Measurements from ENCODE around the gene CTDSP1. TPM values are rescaled to one million over a fixed set of nuclear protein-coding genes. Genes with fewer than 3 reads are reported as not detected.
A peak's percentile ranks its signal among the peaks of the same experiment; 100 is the strongest.

CTDSP1 gene
- total RNA-seq, 1 experiment from 2014 or later = 52.3 TPM

GRCh38 chr2:218400930-218401881 is 1.5 kb downstream of the CTDSP1 start:
- H2BK120ac ChIP-seq (ENCODE audit: low read depth, low read length, poor library complexity, severe bottlenecking) = no peak overlapping the region
- no peak overlapping the region for H2AK5ac ChIP-seq (ENCODE audit: insufficient read length, low read length)
- H3K36me3 Mint-ChIP-seq (ENCODE audit: insufficient read depth in 1 of 3, low read depth in 3 of 3) = peaks cover 4 to 25% (median 22%) of the 10 kb centered on the region in 3 experiments; a peak in 6 of 7 replicates
- H2BK20ac ChIP-seq (ENCODE audit: low read depth, low read length, poor library complexity, severe bottlenecking) = no peak overlapping the region
- H3K27me3 Mint-ChIP-seq (ENCODE audit: low read depth) = peaks cover 29% of the 10 kb centered on the region
- no peak overlapping the region for H4K8ac ChIP-seq (replicated peaks; ENCODE audit: insufficient read length, low read depth, low read length)
- peaks cover 26 to 32% of the 10 kb centered on the region in 2 experiments for H3K4me1 Mint-ChIP-seq
- H3K79me2 ChIP-seq (ENCODE audit: insufficient read depth, low read length) = no peaks in the 10 kb centered on the region
- H3K4me3 Mint-ChIP-seq = peak overlapping the region; percentile 90 to 92
- H3K14ac ChIP-seq (ENCODE audit: insufficient read depth, low read length) = no peak overlapping the region
- H3K23ac ChIP-seq (ENCODE audit: insufficient read length, low read depth, low read length) = no peak overlapping the region
- H3K18ac ChIP-seq (ENCODE audit: insufficient read length, low read depth, low read length) = no peak overlapping the region
- peak overlapping the region; percentile 64 for H3K4me2 ChIP-seq (ENCODE audit: insufficient read depth, insufficient read length, low read length)
- H4K5ac ChIP-seq (ENCODE audit: insufficient read length, low read depth, low read length) = no peak overlapping the region
- no peak overlapping the region for H2AFZ ChIP-seq (ENCODE audit: low read length)
- TF ChIP-seq CTCF (conservative IDR thresholded peaks at IDR 0.05) = no peak
- no peak overlapping the region for H2BK15ac ChIP-seq (ENCODE audit: low read depth, low read length)
- no peaks in the 10 kb centered on the region for H3K9me3 ChIP-seq (ENCODE audit: control insufficient read depth, low read depth, low read length)
- no peak overlapping the region for H2BK12ac ChIP-seq (ENCODE audit: insufficient read length, low read depth, low read length)
- H3K56ac ChIP-seq (ENCODE audit: insufficient read length, low read depth, low read length) = no peak overlapping the region
- H3K27ac Mint-ChIP-seq = no peak overlapping the region
- no peaks in the 10 kb centered on the region for H4K20me1 ChIP-seq (ENCODE audit: control insufficient read depth, insufficient read depth, insufficient read length)
- H3K79me1 ChIP-seq (ENCODE audit: insufficient read depth, low read depth, low read length, poor library complexity, severe bottlenecking) = no peaks in the 10 kb centered on the region
- H3K27me3 ChIP-seq (ENCODE audit: insufficient read depth, low read length) = peaks cover 20% of the 10 kb centered on the region
- H3K4me1 ChIP-seq (ENCODE audit: insufficient read depth, low read length) = no peaks in the 10 kb centered on the region; the same call in 1 of the 2 replicates
- H2BK5ac ChIP-seq (ENCODE audit: insufficient read length, low read length) = no peak overlapping the region
- no peak overlapping the region for H3K4ac ChIP-seq (ENCODE audit: low read depth, low read length)
- no peak overlapping the region for H3K9ac ChIP-seq (ENCODE audit: extremely low read depth, insufficient read length, low read length)
- no CpG with 5 or more reads among the region's 24 CpGs for WGBS (ENCODE audit: extremely low coverage, insufficient read length, low lambda C conversion rate)
- no peaks in the 10 kb centered on the region for H3K9me3 Mint-ChIP-seq
- peaks cover 36% of the 10 kb centered on the region for H3K23me2 ChIP-seq (ENCODE audit: insufficient read length, low read depth, low read length, poor library complexity, severe bottlenecking)
- no peak overlapping the region for H3K27ac ChIP-seq (ENCODE audit: insufficient read length, low read depth, low read length)
- no peak overlapping the region for H4K91ac ChIP-seq (ENCODE audit: insufficient read length, low read depth, low read length)
- no peak for DNase-seq
- H3T11ph ChIP-seq (ENCODE audit: low read length) = no peak overlapping the region

All from H9 (cell line).